ENCODE results near the gene ITPR2. TPM values are rescaled to one million over a fixed set of nuclear protein-coding genes. Genes with fewer than 3 reads are reported as not detected.

The ITPR2 gene
- polyA plus RNA-seq, 2 of the 4 experiments (the other 2 are of a cell fraction) = 3.1 to 8.1 TPM

GRCh38 chr12:26406813-26407212, 426.2 kb downstream of the ITPR2 start:
- ATAC-seq (no peak), FAIRE-seq (no peak), DNase-seq (ENCODE audit: low read depth in 1 of 2, low spot score in 1 of 2) (no peak)
- no peaks in the 10 kb centered on the region for H3K9me3 ChIP-seq
- no peaks in the 10 kb centered on the region for H3K4me1 ChIP-seq
- WGBS (ENCODE audit: missing lambda C conversion rate) = 87% methylated on average over 2 of the region's 2 CpGs
- ChIA-PET POLR2A (no interaction called here), CTCF (interaction anchor here (1.6 to 2.0 kb wide), 2 partner anchors 284 to 288 kb away, joined by 6 read pairs; no protein-coding TSS in a partner anchor)
- H3K4me3 ChIP-seq = no peak overlapping the region
- H3K4me2 ChIP-seq = no peak overlapping the region
- TF ChIP-seq USF2 (IDR thresholded peaks at IDR 0.05) (no peak), FOSB (CRISPR knock-in tag; IDR thresholded peaks at IDR 0.05) (no peak), CBX8 (IDR thresholded peaks at IDR 0.05) (no peak), SREBF2 (IDR thresholded peaks at IDR 0.05) (no peak), JUN (IDR thresholded peaks at IDR 0.05) (no peak), FOXS1 (CRISPR knock-in tag; IDR thresholded peaks at IDR 0.05) (no peak), HOXA7 (CRISPR knock-in tag; IDR thresholded peaks at IDR 0.05) (no peak), GATA3 (IDR thresholded peaks at IDR 0.05; ENCODE audit: borderline replicate concordance) (no peak), POLR2AphosphoS2 (conservative IDR thresholded peaks at IDR 0.05; ENCODE audit: low read length) (no peak), HMGXB4 (CRISPR knock-in tag; IDR thresholded peaks at IDR 0.05; ENCODE audit: borderline replicate concordance) (no peak), KDM1A (IDR thresholded peaks at IDR 0.05; ENCODE audit: low read depth) (no peak), ZSCAN20 (CRISPR knock-in tag; IDR thresholded peaks at IDR 0.05) (no peak), EHMT2 (IDR thresholded peaks at IDR 0.05; ENCODE audit: low read depth) (no peak), EP300 (IDR thresholded peaks at IDR 0.05) (no peak), NPAS2 (CRISPR knock-in tag; IDR thresholded peaks at IDR 0.05; ENCODE audit: borderline replicate concordance) (no peak), MYC (IDR thresholded peaks at IDR 0.05; ENCODE audit: borderline replicate concordance, low read length) (no peak)
- no peak overlapping the region for H3K27ac ChIP-seq

- ChIA-PET POLR2A (no interaction called here), CTCF (interaction anchor here (1.6 to 2.0 kb wide), 2 partner anchors 284 to 287 kb away, joined by 6 read pairs; no protein-coding TSS in a partner anchor)
- no peak for TF ChIP-seq POLR2A (IDR thresholded peaks at IDR 0.05; ENCODE audit: low read length)
- TF ChIP-seq JUN (IDR thresholded peaks at IDR 0.05) = no peak
- TF ChIP-seq TP53 (CRISPR knock-in tag; IDR thresholded peaks at IDR 0.05) = no peak
- TF ChIP-seq HOXA7 (CRISPR knock-in tag; IDR thresholded peaks at IDR 0.05) = no peak
- TF ChIP-seq MAFK (IDR thresholded peaks at IDR 0.05; ENCODE audit: partially characterized antibody) = no peak
- TF ChIP-seq CTCF (IDR thresholded peaks at IDR 0.05) = no peak
- TF ChIP-seq KDM5A (IDR thresholded peaks at IDR 0.05) = no peak
- no peak for TF ChIP-seq BCL3 (IDR thresholded peaks at IDR 0.05)
- no peak for TF ChIP-seq REST (IDR thresholded peaks at IDR 0.05)
- no peak for TF ChIP-seq RCOR1 (IDR thresholded peaks at IDR 0.05; ENCODE audit: low read depth, low read length)
- TF ChIP-seq CEBPB (IDR thresholded peaks at IDR 0.05) = no peak
- TF ChIP-seq MAX (IDR thresholded peaks at IDR 0.05) = no peak
- TF ChIP-seq ZNF302 (CRISPR knock-in tag; IDR thresholded peaks at IDR 0.05) = no peak
- TF ChIP-seq EP300 (IDR thresholded peaks at IDR 0.05) = no peak
- Histone ChIP-seq H3K4me2 (no peak overlapping the region), H3K27ac (no peak overlapping the region), H3K4me1 (no peaks in the 10 kb centered on the region), H3K4me3 (no peak overlapping the region), H3K9me3 (no peaks in the 10 kb centered on the region)
- DNase-seq (ENCODE audit: low read depth in 1 of 2, low spot score in 1 of 2) (no peak), FAIRE-seq (no peak), ATAC-seq (no peak)
- WGBS (ENCODE audit: missing lambda C conversion rate) = 71% methylated on average over 3 of the region's 3 CpGs
These were observed 426.6 kb downstream of the ITPR2 start for GRCh38 chr12:26406391-26406790.

Measured in A549 (cell line).